Right lobe of liver (tissue), 4 donors: ENCODE measurements around the gene TACSTD2.

ENCODE experiments used
- CTCF ChIP-seq, 4 donors: fragments of 200-600 bp in 3 of 4; fragments of 450-650 bp in 1 of 4; IDR thresholded peaks; one replicate each; pipeline versions ENCODE4 v1.5.1 to v1.8.0; 2016 to 2022; ENCODE audit warnings: antibody characterized with exemption in 4 of 4, mild to moderate bottlenecking in 2 of 4
- POLR2A ChIP-seq: fragments of 450-650 bp; IDR thresholded peaks from one replicate; pipeline ENCODE4 v1.6.1; 2017; ENCODE audit warnings: antibody characterized with exemption, mild to moderate bottlenecking
- donor health status: DM: no; HTN: no; CAD: no.
- donor health status: DM: no; HTN: no; CAD: no.
- donor health status: DM: no; HTN: yes; CAD: no.

GRCh38 chr1:58576325-58576726, 726 bp downstream of the TACSTD2 start:
- TF ChIP-seq CTCF (IDR thresholded peaks at IDR 0.05) = no peak
- no peak for TF ChIP-seq POLR2A
